Retina (tissue), 1 donor: ENCODE data around the gene FAM221A.
"Not testable (repeated sequence)": the region's sequence is repeated elsewhere in the genome, so short reads cannot be mapped to it uniquely, and the experiment has no call there.

Experiments used
- DNase-seq: peaks from one replicate; pipeline ENCODE4 v3.0.0-alpha.2; 2016

FAM221A gene, protein sequence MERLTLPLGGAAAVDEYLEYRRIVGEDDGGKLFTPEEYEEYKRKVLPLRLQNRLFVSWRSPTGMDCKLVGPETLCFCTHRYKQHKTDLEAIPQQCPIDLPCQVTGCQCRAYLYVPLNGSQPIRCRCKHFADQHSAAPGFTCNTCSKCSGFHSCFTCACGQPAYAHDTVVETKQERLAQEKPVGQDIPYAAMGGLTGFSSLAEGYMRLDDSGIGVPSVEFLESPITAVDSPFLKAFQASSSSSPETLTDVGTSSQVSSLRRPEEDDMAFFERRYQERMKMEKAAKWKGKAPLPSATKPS

DNA sequence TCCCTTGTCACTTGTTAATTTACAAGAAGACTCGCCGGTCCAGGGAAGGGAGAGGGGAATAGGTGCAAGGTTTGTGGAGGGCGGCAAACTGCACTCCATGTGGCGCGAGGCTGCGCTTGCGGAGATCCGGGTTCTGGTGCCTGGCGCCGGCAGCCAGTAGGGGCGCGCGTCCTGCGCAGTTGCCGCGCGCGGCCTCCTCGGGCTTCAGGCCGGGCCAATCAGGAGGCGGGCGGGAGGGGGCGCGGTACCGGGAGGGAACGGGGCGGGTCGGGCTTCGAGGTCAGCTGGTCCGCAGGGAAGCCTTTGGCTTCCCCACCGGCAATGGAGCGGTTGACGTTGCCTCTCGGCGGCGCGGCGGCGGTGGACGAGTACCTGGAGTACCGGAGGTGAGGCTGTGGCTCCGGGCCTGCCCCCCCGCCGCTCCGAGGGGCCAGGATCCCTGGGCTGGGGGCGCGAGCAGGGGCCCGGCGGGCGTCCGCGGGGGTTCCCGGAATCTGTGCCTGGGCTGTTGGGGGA, at the start of gene FAM221A:
Gene FAM221A (plus strand): TSS at position 302 of the 516 bp plus-strand sequence. CDS start 20 bp downstream, at position 322.
- peak; percentile 89 for DNase-seq

DNA sequence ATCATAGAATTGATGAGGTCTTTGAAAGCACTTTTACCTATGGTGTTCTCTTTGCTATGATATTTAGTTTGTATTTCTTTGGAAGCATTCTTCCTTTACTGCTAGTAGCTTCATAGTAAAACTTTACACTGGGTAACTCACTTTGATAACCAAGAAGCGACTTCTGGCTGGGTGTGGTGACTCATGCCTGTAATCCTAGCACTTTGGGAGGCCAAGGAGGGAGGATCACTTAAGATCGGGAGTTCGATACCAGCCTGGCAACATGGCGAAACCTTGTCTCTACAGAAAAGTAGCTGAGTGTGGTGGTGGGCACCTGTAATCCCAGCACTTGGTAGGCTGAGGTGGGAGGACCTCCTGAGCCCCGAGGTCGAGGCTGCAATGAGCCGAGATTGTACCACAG, 46.6 kb upstream of the FAM221A start:
- no peak for DNase-seq

DNA sequence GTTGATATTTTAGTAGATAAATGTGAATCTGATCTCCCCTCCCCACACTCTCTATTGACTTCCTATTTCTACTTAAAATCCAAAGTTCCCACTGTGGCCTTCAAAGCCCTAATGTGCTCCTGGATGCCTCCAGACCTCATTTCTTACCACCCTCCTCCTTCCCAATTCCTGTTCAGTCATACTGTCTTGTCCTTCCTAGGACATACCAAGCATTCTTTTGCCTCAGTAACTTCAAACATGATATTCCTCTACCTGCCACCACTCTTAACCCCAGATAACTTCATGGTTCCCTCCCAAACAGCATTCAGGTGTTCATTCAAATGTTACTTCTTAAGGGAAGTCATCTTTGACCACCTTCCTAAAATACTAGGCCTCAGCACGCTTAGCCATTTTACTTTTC, 34.2 kb upstream of the FAM221A start:
- DNase-seq, result no peak

DNA sequence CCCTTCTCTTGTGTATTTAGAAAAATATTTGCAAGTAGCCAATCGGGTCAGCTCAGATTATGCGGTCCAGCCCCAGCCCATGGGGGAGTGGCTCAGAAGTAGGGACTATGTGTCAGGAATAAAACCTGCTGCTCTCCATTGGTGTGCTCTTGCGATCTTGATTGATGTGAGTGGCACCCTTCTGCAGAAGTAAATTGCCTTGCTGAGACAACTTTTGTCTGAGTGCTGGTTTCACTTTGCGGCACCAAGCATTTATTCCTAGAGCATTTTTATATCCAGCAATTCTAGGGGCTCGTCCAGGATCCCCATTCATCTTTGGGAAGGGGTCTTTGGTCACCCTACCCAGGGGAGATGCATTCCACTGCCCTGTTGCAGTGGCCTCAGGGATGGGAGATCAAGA, 26.1 kb upstream of the FAM221A start:
- no peak for DNase-seq

DNA sequence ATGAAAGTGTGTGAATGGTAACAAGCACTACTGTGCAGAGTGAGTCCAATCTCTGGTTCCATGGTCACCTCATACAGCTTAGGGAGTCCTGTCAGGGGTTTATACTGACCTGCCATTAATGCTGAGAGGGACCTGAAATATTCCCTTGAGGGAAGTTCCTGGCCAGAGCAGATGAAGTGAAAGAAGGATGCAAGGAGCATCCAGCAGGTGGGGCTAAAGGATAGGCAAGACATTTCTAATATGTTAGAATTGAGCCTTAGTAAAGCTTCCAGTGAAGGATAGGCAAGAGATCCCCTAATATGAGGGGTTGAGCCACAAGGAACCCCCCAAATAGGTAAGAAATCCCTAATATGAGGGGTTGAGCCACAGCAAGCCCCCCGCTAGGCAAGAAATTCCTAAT, 25.5 kb upstream of the FAM221A start:
- DNase-seq, result no peak

DNA sequence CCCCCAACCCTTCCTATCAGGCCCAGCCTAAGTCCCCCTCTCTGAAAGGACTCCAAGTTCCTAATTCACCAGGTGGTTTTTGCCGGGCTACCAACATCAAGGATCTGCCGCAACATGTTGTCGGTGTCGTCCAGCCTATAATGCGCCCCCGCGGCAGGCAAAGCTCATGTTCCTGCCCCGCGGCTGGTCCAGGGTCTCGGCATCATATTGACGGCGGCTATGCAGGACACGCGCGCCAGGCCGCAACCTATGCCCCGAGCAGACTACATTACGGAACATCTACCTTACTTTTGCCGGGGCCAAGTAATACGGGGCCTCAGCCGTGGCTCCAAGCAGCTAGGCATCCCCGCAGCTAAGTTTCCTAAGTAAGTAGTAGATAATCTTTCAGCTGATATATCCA, 24.6 kb upstream of the FAM221A start:
- DNase-seq, result no peak

DNA sequence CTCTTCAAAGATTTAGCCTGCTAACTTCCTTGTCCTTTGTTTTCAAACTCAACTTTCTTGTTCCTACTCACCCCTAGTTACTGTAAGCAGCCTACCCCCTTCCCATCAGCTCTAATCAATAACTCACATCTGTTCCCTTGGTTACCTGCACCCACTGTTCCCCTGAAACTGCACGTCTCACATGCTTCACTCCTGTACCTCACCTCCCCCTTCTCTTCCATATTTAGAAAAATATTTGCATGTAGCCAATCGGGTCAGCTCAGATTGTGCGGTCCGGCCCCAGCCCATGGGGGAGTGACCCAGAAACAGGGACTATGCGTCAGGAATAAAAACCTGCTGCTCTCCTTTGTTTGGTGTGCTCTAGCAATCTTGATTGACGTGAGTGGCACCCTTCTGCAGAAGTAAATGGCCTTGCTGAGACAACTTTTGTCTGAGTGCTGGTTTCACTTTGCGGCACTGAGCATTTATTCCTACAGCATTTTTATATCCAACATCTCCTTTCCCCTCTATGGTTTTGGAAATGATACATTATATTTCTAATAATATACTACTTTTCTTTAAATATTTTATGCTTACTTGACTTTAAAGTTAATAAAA, 21.1 kb upstream of the FAM221A start:
- no peak for DNase-seq

DNA sequence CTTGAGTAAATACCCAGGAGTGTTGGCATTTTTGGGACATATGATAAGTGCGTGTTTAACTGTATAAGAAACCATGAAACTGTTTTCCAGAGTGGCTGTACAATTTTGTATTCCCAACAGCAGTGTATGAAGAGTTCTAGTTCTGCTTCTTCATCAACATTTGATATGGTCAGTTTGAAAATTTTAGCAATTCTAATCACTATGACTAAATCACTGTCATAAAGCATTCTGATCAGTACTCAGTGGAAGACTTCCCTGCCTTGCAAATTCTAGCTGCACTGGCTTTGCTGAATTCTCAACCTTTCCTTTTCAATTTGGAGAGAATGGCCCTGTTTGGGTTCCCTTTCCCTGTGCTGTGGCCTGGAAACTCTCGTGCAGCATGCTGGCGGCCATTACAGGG, 18.6 kb upstream of the FAM221A start:
- DNase-seq, result no peak

DNA sequence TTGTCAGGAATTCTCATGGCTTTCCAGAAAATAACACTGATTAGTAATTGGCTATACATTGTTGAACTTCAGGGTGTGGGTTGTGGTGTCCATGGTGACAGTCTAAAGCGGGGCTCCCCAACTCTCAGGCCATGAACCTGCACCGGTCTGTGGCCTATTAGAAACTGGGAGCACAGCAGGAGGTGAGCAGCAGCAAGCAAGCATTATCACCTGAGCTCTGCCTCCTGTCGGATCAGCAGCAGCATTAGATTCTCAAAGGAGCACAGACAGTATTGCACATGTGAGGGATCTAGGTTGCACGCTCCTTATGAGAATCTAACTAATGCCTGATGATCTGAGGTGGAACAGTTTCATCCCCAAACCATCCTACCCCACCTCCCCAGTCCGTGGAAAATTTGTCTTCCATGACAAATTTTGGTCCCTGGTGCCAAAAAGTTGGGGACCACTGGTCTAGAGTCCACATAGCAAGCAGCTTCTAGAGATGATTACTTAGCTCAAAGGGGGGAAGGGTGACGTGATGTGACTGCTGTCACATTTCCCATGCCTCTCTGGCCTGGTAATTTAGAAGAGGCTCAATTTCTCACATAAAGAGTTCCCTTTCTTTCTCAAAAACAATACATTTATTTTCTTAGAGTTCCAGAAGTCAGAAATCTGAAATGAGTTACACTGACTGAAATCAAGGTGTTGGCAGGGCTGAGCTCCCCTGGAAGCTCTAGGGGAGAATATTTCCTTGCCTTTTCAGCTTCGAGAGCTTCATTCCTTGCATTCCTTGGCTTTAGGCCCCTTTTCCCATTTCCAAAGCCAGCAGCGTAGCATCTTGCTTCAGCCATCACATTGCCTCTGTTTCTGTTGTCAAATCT, 17.6 kb upstream of the FAM221A start:
- no peak for DNase-seq

DNA sequence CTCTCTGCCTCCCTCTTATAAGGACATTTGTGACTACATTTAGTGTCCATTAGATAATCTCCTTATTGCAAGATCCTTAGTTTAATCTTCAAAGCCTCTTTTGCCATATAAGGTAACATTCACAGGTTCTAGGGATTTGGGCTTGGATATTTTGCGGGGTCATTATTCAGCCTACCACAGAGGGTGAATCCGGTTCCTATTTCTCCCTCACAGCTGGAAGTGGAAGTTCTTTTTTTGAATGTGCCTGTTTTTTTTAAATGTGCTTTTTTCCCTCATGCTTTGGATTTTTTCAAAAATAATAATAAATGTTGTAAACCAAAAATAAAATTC, 17.1 kb upstream of the FAM221A start:
- no peak for DNase-seq

DNA sequence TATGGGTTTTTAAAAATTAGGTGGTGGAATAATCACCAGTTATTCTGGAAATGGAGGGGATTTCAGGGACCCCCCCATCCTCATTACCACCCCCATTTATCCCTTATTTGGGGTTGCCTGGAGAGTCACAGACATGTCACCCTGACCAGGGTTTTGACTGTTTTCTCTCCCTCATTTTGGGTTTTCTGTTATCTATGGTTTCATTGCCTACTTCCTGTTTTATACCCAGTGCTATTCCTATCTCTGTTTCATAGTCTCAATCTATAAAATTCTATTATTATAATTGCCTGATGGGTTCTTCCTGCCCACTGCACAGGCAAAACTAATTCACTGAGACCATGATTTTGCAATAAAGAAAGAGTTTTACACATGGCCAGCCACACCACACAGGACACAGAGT, 15.9 kb upstream of the FAM221A start:
- no peak for DNase-seq

DNA sequence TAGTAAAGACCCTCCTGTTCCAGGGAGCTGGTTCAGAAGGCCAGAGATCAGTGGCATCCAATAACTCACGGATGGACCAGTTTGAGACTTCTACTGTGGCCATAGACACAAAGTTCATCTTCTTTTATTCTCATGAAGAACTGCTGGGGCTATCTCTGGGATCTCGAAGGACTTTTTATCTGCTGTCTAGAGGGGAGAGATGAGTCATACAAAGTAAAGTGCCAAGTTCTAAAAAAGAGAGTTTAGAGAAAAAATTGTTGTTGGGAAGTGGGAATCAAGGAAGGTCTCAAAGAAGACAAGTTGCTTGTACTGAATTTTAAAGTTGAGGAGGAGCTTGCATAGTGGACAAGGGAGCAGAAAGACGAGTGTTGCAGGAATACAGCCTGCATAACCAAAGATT, 8.0 kb upstream of the FAM221A start:
- no peak for DNase-seq

DNA sequence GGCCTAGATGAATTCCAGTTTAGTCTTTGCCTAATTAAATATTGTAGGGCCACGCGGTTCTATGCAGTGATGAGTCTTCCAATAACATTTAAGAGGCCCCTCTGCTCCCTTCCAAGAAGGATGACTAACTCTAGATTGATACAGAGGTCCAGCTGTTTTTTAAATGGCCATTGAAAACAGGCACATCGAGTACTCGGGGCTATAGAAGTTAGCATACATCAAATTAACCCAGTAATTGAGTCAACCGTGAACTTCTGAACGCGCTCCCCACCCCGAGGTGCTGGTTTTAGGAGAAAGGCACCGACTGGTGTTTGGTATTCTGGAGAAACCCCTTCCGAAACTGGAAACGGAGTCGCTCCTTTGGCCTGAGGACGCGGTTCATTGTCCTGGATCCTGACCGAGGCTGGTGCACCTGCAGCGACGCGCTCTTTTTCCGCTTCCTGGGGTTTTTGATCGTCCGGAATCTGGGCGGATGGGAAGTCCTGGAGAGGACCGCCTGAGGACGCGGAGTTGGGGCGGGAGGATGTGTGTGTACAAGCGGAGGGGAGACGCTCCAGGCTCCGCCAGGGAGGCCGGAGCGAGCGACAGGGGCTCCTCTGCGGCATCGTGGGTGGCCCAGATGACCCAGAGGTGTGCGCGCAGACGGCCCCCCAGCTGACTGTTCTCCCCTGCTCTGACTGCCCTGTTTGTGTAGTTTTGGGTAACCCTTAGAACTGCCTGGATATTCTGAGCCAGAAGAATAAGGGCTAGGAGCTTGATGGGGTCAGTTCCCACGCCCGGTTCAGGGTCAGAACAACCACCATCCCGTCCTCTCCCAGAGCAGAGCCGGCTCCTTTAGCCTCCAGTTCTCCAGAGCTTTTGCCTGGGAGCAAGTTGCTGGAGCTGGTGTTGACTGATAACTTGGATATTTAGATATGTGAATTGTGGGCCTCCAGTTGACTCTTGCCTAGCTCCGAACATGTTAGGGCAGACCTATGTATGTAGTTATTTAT, 711 bp downstream of the FAM221A start:
- peak; percentile 93 for DNase-seq

DNA sequence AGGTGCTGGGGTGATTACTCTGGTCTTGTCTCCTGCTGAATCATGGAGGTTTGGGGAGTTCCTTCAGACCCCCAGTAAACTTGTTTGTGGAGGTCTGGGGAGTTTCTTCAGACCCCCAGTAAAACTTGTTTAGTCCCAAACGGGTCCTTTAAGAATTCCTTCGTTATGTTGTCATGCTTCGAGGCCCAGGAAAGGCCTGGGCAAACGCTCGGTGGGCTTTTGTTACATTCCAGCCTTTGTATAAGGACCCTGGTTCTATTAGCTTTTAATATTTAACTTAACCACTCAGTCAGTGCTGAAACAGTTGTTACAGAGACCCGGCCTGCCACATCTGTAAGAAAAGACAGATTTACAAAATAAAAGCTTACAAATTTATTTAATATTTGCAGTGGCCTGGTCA, 4.0 kb downstream of the FAM221A start:
- DNase-seq, result not testable (repeated sequence)

DNA sequence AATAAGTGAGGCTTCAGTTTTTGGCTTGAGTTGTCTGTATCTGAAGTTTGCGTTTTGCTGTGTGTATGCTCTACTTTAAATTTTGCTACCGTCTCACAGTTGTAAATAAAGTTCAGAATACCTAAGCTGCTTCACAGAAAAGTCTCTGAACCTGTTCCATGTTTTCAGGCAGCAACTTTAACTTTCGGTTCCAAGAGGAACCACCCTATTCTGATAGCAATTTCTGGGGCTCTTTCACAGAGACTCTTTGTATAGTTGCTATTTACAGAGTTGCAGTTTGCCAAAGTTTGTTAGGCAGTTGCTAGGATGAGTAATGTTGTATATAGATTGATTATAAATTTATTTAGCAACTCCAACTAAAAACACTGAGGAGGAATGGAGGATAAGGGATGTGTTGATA, 5.7 kb downstream of the FAM221A start:
- no peak for DNase-seq

DNA sequence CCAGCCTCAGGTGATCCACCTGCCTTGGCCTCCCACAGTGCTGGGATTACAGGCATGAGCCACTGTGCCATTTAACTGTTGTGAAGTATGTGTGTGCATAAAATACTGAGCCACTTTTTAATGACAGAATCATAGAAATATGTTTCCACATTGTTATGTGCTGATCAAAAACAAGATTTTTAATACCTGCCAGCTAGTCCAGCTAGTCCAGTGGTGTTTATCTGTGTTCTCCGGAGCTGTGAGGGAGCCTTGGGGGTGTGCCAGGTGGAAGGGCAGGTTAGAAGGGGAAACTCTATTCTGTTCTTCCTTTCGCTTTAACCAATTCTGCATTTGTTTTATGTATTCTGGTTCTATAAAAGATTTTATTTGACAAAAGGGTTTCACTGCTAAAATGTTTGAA, 7.0 kb downstream of the FAM221A start:
- no peak for DNase-seq

DNA sequence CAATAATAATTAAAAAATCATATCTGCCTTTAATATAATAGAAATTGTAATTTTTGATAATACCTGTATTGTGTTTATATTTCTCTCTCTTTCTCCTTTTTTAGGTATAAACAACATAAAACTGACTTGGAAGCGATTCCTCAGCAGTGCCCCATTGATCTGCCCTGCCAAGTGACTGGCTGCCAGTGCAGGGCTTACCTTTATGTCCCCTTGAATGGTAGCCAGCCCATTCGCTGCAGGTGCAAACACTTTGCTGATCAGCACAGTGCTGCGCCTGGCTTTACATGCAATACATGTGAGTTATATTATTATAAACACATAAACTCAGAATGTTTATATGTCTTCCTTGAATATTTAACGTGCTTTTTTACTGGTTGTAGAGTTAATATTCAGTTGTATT, 9.2 kb downstream of the FAM221A start:
- no peak for DNase-seq

DNA sequence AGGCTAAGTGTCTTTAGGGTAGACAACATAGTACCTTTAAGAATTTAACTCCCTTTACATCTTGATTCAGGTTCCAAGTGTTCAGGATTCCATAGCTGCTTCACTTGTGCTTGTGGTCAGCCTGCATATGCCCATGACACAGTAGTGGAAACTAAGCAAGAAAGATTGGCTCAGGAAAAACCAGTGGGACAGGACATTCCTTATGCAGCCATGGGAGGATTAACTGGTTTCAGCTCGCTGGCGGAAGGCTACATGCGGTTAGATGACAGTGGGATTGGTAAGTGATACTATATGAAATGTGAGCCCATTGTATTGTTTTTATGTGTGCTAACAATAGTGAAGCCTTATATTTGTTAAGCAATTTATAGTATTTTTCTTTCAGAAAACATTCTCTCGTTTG, 11.3 kb downstream of the FAM221A start:
- no peak for DNase-seq

DNA sequence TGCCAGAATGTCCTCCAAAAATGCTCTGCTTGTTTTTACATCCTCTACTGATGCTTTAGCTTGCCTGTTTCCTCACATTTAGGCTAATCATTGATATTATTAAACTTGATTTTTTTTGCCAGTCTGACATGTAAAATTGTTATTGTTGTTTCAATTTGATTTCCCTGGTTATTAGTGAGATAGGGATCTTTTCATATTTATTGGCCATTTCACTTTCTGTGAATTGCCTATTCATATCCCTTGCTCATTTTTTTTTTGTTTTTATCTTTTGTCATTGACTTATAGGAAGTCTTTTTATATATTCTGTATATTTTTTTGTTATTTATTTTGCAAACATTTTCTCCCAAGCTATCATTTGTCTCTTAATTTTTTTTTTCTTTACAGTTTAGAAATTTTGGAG, 13.2 kb downstream of the FAM221A start:
- DNase-seq, result no peak

DNA sequence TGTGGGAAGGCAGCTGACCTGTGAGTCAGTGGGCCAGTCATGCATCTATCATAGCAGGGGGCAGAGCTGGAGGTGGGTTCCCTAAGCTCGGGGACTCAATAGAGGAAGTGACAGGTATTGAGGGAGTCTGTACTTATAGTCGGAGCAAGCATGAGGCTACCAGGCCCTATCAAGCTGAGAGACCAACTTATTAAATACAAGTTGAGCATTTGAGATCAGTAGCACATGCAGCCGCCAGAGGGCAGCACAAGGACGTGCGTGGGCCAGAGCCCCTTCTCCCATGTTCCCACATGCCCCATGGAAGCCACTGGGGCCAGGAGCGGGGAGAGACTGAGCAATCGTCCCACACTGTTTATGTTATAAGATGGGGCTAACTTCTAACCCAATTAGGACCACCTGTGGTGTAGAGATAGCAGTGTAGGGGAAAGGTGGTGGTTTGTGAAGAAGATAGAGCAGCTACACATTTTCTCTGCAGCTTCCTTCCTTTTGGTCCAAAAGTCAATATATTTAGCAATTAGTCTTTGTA, 17.0 kb downstream of the FAM221A start:
- peak; percentile 17 for DNase-seq

DNA sequence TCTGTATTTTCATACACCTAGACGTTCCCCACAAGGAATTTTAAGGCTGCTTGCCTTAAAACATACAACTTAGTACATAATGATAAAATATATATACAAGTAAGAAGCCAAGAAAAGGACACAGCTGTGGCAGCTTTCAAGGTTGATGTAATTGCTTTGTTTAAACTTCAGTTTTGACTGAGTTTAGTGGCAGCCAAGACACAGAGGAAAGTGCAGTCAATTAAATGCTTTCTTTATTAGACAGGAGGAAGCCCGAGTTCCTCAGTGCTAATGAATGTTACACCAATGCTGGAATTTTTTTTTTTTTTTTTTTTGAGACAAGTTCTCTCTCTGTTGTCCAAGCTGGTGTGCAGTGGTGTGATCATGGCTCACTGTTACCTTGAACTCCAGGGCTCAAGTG, 18.8 kb downstream of the FAM221A start:
- no peak for DNase-seq

DNA sequence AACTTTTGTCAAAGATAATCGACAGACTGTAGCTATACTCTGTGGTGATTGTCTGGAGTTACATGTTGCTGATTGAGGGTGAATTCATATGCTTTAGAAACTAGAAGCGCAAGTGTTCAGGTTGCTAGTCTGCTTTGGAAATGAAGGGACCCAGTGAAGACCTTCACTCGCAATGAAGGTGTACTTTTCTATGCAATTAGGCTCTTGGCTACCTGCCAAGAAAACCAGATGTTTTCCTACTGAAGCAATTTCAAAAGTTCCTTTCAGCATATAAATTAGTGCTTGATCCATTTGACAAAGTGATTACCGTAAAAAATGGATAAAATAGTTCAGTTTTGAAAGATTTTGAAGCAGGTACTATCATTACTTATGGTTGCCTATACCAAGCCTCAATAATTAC, 20.0 kb downstream of the FAM221A start:
- DNase-seq, result no peak
